ENCODE results near the gene EFNB3.

GRCh38 chr17:7745748-7746470 is 40.9 kb downstream of the EFNB3 start:
- TF ChIP-seq ZNF692 (tag by site-specific recombination; IDR thresholded peaks at IDR 0.05) (no peak), CTCF (tag by site-specific recombination; IDR thresholded peaks at IDR 0.05) (no peak), TCF7L2 (IDR thresholded peaks at IDR 0.05; ENCODE audit: borderline replicate concordance, low read depth, low read length) (no peak), ZNF843 (tag by site-specific recombination; IDR thresholded peaks at IDR 0.05) (no peak), ZFP3 (tag by site-specific recombination; IDR thresholded peaks at IDR 0.05; ENCODE audit: low read depth) (no peak), KLF8 (tag by site-specific recombination; IDR thresholded peaks at IDR 0.05) (no peak; the same call in 1 of the 2 replicates), KLF17 (tag by site-specific recombination; IDR thresholded peaks at IDR 0.05) (no peak), ZNF514 (tag by site-specific recombination; IDR thresholded peaks at IDR 0.05) (no peak), ZNF704 (tag by site-specific recombination; IDR thresholded peaks at IDR 0.05) (no peak), ZFP37 (tag by site-specific recombination; IDR thresholded peaks at IDR 0.05) (no peak)
- TF ChIP-seq, protein P1, sequence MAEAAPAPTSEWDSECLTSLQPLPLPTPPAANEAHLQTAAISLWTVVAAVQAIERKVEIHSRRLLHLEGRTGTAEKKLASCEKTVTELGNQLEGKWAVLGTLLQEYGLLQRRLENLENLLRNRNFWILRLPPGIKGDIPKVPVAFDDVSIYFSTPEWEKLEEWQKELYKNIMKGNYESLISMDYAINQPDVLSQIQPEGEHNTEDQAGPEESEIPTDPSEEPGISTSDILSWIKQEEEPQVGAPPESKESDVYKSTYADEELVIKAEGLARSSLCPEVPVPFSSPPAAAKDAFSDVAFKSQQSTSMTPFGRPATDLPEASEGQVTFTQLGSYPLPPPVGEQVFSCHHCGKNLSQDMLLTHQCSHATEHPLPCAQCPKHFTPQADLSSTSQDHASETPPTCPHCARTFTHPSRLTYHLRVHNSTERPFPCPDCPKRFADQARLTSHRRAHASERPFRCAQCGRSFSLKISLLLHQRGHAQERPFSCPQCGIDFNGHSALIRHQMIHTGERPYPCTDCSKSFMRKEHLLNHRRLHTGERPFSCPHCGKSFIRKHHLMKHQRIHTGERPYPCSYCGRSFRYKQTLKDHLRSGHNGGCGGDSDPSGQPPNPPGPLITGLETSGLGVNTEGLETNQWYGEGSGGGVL (tag by site-specific recombination; IDR thresholded peaks at IDR 0.05) = no peak

All from HEK293 (cell line).